GM04504 (cell line): ENCODE measurements around the gene C19orf38.
"Not testable (repeated sequence)": the region's sequence is repeated elsewhere in the genome, so short reads cannot be mapped to it uniquely, and the experiment has no call there.

Source experiments
- DNase-seq: peaks from one replicate; pipeline ENCODE4 v3.0.0-alpha.2; 2012; ENCODE audit warnings: low read depth

C19orf38 gene

GRCh38 chr19:10852098-10852800, 4.0 kb downstream of the C19orf38 start:
- DNase-seq, result no peak

- DNase-seq, result no peak
Observed at GRCh38 chr19:10852941-10853340, 4.7 kb downstream of the C19orf38 start.

GRCh38 chr19:10854350-10855089, 6.3 kb downstream of the C19orf38 start:
- no peak for DNase-seq

DNA sequence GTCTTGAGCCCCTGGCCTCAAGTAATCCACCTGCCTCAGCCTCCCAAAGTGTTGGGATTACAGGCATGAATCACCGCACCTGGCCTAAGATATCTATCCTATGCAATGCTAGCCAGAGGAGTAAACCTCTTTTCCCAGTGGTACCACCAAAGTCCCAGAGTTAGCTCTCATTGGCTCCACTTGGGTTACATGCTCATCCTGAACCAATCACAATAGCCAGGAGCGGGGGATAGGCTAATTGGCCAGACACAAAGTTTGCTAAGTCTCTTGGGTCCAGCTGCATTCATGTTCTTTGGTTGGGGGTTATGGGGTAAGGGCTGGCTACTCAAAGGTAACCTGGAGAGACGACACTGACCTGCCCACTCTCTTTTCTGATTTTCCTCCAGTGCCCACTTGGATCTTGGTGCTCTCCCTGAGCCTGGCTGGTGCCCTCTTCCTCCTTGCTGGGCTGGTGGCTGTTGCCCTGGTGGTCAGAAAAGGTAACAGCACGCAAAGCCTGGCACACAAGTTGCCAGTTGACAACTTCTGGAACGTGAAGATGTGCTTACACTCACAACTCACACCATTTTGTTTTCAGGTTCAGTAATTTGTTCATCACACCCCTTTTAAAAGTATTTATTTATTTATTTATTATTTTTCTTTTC, 7.8 kb downstream of the C19orf38 start:
- no peak for DNase-seq

DNA sequence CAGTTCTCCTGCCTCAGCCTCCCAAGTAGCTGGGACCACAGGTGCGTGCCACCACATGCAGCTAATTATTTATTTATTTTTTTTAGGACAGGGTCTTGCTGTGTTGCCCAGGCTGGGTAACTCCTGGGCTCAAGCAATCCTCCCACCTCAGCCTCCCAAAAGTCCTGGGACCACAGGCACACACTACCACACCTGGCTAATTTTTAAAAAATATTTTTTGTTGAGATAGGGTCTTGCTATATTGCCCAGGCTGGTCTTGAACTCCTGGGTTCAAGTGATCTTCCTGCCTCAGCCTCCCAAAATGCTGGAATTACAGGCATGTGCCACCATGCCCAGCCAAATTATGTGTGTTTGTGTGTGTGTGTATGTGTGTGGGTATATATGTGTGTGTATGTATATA, 8.7 kb downstream of the C19orf38 start:
- not testable (repeated sequence) for DNase-seq

- DNase-seq, result no peak
Observed at GRCh38 chr19:10858204-10858828, 10.1 kb downstream of the C19orf38 start.

- DNase-seq, result no peak
Observed at GRCh38 chr19:10861103-10861651, 13.0 kb downstream of the C19orf38 start.

DNA sequence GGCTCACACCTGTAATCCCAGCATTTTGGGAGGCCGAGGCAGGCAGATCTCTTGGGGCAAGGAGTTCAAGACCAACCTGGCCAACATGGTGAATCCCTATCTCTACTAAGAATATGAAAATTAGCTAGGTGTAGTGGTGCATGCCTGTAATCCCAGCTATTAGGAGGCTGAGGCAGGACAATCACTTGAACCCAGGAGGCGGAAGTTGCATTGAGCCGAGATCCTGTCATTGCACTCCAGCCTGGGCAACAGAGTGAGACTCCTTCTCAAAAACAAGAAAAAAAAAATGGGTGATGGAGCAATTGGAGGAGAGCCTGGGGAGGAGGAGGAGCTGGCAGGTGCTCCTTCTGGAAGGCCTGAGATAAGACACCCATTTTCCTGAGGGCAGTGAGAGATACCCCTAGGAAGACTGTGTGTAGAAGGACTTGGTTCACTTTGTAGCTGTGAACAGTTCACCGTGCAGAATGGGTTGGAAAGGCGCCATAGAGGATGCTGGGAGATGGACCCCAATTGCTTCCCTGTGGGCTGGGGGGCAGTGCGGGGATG, 14.4 kb downstream of the C19orf38 start:
- DNase-seq, result no peak

DNA sequence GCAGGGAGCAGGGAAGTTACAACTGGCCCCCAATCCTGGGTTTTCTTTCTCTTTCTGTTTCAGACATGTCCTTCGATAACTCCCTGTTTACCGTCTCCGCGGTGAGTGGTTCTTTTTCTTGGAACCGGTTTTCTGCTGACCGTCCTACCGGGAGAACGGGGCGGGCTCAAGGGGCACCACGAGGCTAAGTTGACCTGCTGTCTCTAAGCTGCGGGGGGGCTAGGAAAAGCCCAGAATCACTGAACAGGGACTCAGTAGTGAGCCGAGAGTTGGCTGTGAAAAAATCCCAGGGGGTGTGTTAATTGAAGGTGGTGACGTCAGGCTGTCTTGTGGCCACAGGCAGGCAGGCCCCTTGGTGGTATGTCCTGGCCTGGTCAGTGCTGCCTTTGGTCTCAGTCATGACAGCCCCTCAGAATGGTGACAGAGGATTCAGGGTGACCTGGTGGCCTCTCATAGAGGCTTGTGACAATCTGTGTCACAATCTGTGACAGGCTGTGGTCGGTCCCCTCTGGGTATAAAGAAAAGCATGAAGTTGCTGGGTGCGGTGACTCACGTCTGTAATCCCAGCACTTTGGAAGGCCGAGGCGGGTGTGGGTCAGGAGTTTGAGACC, 15.0 kb downstream of the C19orf38 start:
- no peak for DNase-seq

DNA sequence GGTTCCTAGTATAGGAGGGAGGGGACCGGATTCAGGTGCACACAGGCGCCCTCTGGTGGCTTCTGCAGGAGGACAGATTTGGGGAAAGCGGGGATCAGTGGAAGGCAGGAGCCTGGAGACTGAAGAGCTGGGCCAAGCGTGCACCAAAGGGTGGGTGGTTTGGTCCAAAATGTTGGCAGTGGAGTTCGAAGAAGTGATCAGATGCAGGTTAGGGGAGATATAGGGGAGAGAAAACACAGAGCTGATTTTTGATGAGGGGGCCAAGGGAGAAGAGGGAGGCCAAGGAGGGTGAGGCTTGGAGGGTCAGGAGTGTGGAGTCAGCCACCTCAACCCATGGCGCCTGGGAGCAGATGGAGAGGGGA, 16.3 kb downstream of the C19orf38 start:
- DNase-seq, result peak; percentile 53

DNA sequence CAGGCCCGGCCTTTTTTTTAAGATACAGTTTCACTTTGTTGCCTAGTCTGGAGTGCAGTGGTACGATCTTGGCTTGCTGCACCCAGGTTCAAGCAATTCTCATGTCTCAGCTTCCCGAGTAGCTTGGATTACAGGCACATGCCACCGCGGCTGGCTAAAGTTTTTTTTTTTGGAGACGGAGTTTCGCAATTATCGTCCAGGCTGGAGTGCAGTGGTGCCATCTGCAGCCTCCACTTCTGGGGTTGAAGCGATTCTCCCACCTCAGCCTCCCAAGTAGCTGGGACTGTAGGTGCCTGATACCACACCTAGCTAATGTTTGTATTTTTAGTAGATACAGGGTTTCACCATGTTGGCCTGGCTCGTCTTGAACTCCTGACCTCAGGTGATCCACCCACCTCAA, 18.3 kb downstream of the C19orf38 start:
- no peak for DNase-seq

DNA sequence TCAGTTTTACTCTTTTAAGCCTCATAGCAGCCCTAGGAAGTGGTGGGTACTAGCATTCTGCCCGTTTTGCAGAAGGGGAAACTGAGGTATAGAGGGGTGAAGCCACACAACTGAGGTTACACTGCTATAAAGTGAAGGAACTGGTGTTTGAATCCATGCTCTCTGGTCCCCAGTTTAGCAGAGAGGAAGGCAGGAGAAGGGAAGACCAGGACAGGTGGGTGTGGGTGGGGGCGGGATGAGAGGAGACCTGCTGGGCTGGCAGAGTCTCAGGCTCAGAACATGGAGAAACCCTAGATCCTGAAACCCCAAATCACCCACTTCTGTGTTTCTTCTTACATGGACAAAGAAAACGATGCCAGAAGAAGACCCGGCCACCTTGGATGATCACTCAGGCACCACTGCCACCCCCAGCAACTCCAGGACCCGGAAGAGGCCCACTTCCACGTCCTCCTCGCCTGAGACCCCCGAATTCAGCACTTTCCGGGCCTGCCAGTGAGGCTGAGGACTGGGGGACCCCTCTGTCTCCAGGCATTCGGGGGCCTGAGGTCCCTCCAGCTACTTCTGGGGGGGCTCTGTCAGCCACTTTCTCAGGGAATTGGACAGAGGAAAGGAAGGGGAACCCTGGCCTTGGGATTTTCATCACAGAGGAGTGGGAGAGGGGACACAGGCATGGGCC, 20.8 kb downstream of the C19orf38 start:
- DNase-seq, result no peak

GRCh38 chr19:10869872-10870311, 21.7 kb downstream of the C19orf38 start:
- not testable (repeated sequence) for DNase-seq

DNA sequence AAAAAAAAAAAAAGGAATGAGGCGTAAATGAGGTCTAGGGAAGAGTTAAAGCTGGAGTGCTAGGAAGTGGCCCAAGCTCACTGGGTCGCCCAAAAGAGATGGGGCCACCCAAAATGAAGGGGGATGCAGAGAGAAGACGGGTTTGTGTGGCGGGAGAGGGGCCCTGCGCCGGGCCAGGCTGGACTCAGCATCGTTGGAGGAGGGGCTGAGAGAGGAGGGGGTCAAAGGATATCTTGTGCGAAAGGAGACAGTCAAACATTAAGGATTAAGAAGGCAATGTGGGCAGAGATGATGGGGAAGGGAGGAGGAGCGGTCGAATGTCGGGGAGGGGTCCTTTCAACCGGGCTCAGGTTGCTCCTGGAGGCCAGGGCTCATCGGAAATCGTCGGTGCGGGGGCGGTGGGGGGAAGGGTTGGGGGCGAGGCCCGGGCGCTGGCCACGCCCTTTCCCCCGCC, 22.3 kb downstream of the C19orf38 start:
- DNase-seq, result no peak

DNA sequence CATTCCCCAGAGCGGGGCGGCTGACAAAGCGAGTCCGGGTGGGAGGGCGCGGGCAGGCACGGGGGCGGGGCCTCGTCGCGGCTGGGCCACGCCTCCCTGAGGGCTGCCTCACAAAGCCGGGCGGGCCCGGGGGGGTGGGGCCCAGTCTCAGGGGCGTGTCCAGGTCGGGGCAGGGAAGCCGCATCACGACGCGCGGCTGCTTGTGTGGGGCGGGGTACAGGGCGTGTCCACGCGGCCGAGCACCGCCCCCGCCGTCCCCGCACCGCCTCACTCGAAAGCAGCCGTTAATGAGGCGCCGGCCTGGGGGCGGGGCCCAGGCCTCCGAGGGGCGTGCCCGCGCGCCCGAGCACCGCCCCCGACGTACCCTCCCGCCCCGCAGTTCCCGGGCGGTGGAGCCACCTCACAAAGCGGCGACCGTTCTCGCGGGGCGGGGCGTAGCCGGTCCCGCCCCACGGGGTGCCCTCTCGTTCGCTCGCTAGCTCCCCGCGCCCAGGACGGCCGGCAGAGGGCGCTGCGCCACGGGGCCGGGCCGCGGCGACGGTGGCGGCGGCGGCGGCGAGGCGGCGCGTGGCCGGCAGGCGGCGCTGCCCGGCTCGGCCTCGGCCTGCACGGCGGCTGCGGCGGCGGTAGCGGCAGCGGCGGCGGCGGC, 22.9 kb downstream of the C19orf38 start, which contains the start of gene CARM1:
CARM1 (plus strand) TSS at position 599 of the 649 bp plus-strand sequence. CDS start 150 bp downstream, outside the sequence.
- DNase-seq, result peak; percentile 95

GRCh38 chr19:10871711-10872545, 23.7 kb downstream of the C19orf38 start:
- DNase-seq, result no peak

DNA sequence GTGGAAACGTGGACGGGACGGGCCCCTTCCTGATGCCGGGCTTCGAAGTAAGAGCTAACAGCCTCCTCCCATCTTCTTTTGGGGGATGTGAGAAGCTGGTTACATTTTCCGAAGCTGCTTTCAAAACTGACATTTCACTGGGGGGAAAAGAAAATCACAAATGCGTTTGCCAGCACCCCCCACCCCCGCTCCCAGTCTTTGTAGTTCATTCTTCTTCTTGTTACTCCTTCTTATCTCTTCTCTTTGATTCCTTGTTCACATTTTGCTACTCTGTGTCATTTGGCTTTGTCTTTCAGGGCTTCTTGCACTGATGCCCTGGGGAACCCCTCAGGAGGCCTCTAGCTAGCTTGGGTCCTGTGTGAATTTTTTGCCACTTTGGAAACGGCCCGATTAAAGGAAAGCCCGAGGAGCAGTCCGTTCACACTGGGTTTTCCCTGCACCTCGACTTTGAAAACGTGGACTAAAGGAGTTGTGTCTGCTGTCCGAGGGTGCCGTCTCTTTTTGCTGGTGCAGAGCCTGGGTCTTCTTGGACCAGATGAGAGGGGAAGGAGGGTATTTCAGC, 24.4 kb downstream of the C19orf38 start:
- no peak for DNase-seq

DNA sequence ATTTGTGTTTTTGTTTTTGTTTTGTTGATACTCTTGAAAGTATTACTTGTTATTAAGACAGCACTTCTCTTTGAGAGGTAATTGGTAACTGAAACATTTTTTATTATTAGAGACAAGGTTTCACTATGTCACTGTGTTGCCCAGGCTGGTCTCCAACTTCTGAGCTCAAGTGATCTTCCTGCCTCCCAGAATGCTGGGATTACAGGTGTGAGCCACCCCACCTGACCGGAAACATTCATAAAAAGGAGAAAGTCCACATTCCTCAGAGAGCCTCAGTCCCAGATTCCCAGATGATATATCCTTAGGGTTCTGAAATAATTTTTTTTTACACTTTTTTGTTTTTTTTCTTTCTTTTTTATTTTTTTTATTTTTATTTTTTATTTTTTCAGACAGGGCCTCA, 25.8 kb downstream of the C19orf38 start:
- DNase-seq, result no peak
